GM18508 (cell line): Measurements from ENCODE around the gene RTN4RL1.

ENCODE experiments used
- ATAC-seq: cut with Tn5 transposase; IDR thresholded peaks from one replicate; pipeline ENCODE4 v1.9.1; 2021; ENCODE audit warnings: moderate number of reproducible peaks; ENCODE audit not compliant: insufficient read depth, unreplicated experiment

RTN4RL1 gene

GRCh38 chr17:1959871-1960544 lies 65.1 kb downstream of the RTN4RL1 start:
- no peak for ATAC-seq

DNA sequence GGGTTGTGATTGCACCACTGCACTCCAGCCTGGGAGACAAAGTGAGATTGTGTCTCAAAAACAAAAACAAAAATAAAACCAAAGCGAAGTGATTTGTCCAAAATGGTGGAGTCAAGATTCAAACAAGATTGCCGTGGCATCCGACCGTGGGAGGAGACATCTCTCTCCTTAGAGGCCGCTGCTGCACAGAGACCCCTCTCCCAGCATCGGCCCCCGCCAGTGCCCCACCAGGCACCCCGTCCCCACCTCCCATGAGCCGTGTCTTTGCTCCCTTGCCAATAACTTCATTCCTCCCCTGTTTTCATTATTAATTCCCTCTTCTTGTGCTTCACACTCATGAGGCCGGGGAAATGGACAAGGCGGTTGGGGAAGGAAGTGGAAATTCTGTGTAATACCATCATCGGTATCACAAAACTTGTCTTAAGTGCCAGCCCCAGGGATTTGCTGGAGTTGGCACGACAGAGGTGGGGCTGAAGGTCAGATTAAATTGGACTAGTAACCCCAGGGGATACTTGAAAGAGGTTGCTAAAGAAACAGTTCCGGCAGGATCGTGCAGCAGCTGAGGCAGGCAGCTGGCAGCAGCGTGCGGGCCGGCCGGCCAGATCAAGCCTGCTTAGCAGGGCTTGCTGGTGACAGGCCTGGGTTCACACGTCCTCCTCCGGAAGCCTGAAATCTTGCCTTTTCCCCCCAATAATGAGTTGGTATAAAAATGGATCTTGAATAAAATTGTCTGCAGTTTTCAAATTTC lies 66.8 kb downstream of the RTN4RL1 start:
- ATAC-seq: no peak

DNA sequence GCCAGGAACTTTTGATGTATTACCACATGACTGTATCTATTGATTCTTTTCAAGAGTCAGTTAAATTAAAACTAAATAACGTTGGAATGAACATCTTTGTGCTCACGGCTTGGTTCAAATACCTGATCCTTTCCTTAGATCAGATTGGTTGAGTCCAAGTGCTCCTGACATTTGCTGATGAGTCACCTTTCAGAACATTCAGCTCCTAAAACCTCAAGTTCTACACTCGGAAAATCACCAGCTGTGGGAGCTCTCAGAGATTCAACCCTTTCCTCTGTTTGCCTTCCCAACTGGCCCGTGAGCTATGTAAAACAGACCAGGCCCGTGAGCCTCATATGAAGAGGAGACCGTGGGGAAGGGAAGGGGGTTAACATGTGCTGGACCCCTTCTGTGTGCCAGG lies 68.1 kb downstream of the RTN4RL1 start:
- ATAC-seq: no peak

DNA sequence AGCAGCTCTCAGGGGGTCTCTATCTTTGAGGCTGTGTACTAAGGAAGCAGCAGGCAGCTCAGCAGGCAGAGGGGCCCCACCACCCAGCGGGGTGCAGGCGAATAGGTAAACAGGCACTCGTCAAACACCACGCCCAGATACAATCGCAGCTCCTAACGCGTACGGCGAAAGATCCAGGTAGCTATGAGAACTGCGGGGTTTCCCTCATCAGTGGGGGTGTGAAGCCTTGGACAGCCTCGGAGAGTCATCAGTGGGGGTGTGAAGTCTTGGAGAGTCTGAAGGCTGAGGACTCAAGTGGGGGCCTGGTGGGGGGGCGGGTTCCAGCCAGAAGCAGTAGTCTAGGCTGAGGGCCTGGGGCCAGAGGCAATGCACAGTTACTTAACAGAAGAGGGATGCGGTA lies 69.0 kb downstream of the RTN4RL1 start:
- no peak for ATAC-seq

DNA sequence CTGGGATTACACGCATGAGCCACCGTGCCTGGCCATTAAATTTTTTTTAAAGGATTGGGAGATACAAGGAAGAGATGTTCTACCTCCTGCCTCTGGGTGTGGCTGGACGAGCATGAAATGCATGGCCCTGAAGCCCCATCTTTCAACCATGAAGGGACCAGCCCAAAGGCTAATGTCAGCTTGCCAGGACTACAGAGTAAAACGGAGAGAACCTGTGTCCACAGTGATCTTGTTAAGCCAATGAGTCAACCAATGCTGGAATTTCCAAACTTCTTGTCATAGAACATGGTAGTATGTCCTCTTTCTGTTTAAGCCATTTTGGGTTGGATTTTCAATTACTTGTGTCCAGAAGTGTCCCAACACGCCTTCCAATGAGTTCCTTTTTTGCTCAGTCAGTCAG lies 71.3 kb downstream of the RTN4RL1 start:
- ATAC-seq: no peak

GRCh38 chr17:1951920-1952319 lies 73.2 kb downstream of the RTN4RL1 start:
- no peak for ATAC-seq

DNA sequence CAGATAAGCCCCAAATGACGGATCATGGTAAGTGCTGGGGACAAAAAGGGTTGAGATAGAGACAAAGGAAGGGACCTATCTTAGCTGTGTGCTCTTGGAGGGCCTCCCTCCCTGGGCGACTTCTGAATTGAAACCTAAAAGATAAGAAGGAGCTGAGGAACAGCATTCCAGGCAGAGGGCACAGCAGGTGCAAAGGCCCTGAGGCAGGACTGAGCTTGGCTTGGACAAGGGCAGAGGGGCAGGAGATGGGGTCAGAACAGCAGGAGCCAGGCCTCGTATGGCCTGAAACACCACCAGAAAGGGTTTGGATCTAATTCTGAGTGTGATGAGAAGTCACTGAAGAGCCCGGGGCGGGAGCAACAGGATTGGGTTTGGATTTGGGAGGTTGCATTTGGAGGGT lies 75.4 kb downstream of the RTN4RL1 start:
- ATAC-seq: no peak

DNA sequence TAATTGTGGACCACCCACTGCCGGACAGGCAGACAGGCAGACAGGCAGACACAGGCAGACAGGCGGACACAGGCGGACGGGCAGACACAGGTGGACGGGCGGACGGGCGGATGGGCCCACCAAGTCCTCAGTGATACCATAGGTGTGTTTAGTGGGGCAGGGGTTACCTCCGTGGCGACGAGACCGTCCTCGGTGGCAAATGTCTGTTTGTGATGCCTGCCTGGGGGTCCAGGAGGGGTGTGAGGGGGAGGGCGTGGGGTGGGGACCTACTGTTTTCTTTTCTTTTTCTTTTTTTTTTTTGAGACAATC lies 76.7 kb downstream of the RTN4RL1 start:
- no peak for ATAC-seq

GRCh38 chr17:1947743-1948516 lies 77.2 kb downstream of the RTN4RL1 start:
- no peak for ATAC-seq

DNA sequence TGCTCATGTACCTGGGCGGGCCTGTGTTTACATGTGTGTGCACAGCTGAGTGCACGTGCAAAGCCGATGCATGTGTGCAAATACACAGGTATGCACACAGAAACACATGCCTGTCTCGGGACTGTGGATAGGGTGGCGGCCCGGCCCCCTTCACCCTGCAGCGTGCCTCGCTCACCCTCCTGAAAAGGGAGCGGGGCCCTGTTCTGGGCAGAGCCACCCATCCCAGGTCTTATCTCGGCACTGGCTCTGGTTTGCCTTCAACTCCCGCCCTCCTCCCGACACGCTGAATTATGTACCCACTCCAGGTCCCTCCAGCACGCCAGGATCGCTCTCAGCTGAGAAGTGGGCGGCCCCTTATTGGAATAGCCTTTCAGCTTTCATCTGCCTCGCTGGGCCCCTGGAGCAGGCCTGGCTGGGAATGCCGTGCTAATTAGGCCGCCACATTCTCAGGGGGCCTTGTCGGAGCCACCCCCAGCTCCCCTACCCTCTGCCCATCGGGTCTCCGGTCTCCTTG lies 77.8 kb downstream of the RTN4RL1 start:
- ATAC-seq: no peak

- ATAC-seq: no peak
These were observed 78.9 kb downstream of the RTN4RL1 start for GRCh38 chr17:1946021-1946932.

GRCh38 chr17:1945621-1946020 lies 79.5 kb downstream of the RTN4RL1 start:
- ATAC-seq: no peak

DNA sequence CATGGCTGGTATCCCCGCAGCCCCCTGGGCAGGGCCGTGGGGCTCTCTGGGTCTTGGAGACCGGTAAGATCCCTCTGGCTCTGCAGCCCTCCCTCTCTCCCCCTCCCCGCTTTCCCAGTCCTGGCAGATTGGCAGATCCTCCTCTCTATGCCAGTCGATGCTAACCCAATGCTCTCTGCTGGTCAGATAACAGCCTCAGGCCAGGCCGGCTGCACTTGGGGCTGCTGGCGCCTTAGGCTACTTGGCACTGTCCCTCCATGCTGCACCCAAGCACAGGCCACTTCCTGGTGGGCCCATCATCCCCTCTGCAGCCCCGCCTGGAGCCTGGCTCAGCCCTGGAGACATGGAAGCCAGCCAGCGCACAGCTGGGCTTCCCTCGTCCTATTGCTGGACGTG lies 81.7 kb downstream of the RTN4RL1 start:
- no peak for ATAC-seq

GRCh38 chr17:1942666-1943435 lies 82.3 kb downstream of the RTN4RL1 start:
- ATAC-seq: no peak

DNA sequence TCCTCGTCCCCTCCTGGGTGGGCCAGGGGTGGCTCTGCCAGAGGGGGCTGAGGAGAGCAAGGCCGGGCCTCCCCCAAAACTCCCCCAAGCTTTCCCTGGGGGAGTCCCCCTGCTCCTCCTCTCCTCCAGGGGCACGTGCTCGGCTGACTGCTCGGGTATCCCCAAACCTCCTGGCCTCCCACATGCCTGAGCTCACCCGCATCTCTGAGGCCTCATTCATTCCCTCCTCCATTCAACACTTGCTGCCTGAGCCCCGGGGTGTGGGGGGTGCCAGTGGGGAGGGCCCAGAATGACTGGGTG lies 83.1 kb downstream of the RTN4RL1 start:
- ATAC-seq: no peak

- ATAC-seq: no peak
These were observed 83.7 kb downstream of the RTN4RL1 start for GRCh38 chr17:1941272-1942065.

GRCh38 chr17:1940810-1941185 lies 84.3 kb downstream of the RTN4RL1 start:
- no peak for ATAC-seq

DNA sequence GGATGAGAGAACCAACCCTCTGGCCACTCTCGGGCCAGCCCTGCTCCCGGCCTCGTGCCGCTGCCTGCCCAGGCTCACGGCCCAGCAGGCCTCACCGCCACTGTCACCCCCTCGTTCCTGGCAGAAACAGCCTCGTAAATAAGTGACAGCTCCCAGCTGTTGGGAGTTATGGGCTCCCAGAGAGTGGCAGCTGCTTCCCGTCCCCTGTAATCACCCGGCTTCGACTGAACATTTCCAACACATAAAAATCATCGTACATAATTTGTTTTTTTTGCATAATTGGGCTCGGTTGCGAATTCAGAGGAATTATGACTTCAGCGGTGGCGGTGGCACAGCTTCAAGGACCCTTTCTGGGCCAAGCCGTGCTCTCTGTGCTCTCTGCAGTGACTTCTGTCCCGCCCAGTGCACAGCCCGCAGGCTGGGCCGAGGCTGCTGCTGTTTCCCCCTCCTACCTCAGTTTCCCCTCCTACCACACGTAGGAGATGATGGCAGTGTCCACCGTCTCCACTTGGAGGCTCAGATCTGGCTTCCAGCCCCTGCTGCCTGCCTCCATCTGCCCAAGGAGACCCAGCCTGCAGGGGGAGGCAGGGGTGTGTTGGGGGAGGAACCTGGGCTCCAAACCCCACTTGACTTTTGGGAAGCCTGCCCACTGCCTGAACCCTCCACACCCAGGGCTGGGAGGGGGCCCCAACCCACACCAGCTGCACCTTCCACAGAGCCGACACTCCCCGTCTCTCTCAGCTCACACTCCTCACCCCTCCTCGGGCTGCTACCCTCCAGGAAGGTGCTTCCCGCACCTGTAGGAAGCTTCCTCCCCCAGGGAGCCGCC lies 84.9 kb downstream of the RTN4RL1 start:
- ATAC-seq: no peak
